ENCODE measurements around the gene LIMS1.
"Not testable (repeated sequence)": the region's sequence is repeated elsewhere in the genome, so short reads cannot be mapped to it uniquely, and the experiment has no call there.

DNA sequence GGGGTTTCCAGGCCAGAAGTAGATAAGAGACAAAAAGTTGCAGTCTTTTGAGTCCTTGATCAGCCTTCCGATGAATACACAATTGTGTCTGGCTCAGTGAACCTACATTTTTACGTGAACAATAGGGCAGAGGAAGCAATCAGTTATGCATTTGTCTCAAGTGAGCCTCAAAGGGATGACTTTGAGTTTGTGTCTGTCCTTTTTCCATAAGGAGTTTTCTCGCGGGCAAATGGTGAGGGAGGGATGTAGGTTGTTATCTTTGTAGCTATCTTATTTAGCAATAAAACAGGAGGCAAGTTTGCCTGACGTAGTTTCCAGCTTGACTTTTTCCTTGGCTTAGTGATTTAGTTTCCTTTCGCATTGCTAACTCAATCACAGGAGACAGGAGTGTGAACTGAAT, 119.6 kb downstream of the LIMS1 start:
- TF ChIP-seq, protein P1, sequence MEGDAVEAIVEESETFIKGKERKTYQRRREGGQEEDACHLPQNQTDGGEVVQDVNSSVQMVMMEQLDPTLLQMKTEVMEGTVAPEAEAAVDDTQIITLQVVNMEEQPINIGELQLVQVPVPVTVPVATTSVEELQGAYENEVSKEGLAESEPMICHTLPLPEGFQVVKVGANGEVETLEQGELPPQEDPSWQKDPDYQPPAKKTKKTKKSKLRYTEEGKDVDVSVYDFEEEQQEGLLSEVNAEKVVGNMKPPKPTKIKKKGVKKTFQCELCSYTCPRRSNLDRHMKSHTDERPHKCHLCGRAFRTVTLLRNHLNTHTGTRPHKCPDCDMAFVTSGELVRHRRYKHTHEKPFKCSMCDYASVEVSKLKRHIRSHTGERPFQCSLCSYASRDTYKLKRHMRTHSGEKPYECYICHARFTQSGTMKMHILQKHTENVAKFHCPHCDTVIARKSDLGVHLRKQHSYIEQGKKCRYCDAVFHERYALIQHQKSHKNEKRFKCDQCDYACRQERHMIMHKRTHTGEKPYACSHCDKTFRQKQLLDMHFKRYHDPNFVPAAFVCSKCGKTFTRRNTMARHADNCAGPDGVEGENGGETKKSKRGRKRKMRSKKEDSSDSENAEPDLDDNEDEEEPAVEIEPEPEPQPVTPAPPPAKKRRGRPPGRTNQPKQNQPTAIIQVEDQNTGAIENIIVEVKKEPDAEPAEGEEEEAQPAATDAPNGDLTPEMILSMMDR (IDR thresholded peaks at IDR 0.05): not testable (repeated sequence)
- not testable (repeated sequence) for TF ChIP-seq POLR2A, POLR2AphosphoS5 (IDR thresholded peaks at IDR 0.05)

All from prostate gland (tissue), 2 donors.